ENCODE results near the gene PRR33.

GRCh38 chr11:1866776-1867175 lies 24.9 kb downstream of the PRR33 start:
- TF ChIP-seq RAD21 (IDR thresholded peaks at IDR 0.05) (no peak), CTCF (IDR thresholded peaks at IDR 0.05; ENCODE audit: low read depth, low read length, missing input control) (no peak), ATF3 (IDR thresholded peaks at IDR 0.05) (no peak), REST (IDR thresholded peaks at IDR 0.05) (no peak), YY1 (IDR thresholded peaks at IDR 0.05) (no peak)
